ENCODE measurements around the gene CD180. TPM values are rescaled to one million over a fixed set of nuclear protein-coding genes. Genes with fewer than 3 reads are reported as not detected.

CD180 gene
- 1 to 10 TPM in 2 of 4 donors, under 1 TPM in 2; 0.18 to 5.0 (median 1.0) TPM for total RNA-seq

DNA sequence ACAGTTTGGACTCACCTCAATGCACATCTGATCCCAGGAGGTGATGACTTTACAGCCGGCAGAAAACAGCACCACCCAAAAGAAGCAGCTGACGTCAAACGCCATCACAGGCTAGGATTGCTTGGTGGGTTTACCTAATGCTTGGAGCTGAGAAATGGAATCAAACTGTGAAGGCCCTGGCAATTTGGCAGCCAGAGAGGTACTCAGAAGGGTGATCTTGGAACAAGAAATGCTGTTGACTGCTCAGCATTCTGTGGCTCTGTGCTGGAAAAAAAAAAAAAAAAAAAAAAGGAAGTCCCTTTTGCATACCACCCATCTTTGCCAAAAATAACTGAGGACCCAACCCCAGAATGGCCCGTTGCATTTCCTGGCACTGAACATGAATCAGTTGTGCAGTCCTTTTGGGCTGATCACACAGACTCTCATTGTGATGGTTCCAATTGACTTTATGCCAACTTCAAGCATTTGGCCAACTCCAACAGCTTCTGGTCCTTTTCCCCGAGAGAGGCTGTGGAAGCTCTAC, at the start of gene CD180:
CD180 (minus strand) TSS at position 263 of the 523 bp plus-strand sequence; CDS start at position 105, 158 bp downstream.
- TF ChIP-seq POLR2A (IDR thresholded peaks at IDR 0.05) = no peak
- TF ChIP-seq, protein P1, sequence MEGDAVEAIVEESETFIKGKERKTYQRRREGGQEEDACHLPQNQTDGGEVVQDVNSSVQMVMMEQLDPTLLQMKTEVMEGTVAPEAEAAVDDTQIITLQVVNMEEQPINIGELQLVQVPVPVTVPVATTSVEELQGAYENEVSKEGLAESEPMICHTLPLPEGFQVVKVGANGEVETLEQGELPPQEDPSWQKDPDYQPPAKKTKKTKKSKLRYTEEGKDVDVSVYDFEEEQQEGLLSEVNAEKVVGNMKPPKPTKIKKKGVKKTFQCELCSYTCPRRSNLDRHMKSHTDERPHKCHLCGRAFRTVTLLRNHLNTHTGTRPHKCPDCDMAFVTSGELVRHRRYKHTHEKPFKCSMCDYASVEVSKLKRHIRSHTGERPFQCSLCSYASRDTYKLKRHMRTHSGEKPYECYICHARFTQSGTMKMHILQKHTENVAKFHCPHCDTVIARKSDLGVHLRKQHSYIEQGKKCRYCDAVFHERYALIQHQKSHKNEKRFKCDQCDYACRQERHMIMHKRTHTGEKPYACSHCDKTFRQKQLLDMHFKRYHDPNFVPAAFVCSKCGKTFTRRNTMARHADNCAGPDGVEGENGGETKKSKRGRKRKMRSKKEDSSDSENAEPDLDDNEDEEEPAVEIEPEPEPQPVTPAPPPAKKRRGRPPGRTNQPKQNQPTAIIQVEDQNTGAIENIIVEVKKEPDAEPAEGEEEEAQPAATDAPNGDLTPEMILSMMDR (IDR thresholded peaks at IDR 0.05) = no peak
- Histone ChIP-seq H3K27me3 (no peaks in the 10 kb centered on the region), H3K27ac (peak within 1 kb of the TSS; percentile 12 to 76 (median 48)), H3K9me3 (no peaks in the 10 kb centered on the region), H3K4me1 (peaks cover 0 to 7% (median 3%) of the 10 kb centered on the region in 4 donors), H3K4me3 (peak within 1 kb of the TSS in 2 of 4 donors; percentile 27 to 43), H3K36me3 (no peaks in the 10 kb centered on the region)
- peak in 2 of 3 donors; percentile 72 to 73 for DNase-seq

DNA sequence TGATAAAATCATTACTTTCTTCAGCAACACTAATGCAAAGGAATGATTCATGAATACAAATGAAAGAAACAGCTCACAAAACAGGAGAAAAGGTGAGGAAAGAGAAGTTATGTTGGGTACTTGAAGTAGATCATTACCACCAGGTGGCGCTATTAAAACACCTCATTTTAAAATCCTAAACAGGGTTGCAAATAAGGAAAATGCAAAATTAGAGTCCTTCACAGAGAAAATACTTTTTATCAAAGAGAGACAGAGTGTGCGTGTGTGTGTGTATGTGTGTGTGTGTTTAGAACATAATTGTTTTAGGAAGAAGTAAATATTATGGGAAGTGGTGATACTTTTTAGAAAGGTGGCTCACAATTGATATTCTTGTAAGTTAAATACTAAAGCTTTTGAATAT, 49.5 kb upstream of the CD180 start:
- Histone ChIP-seq H3K9me3 (no peaks in the 10 kb centered on the region), H3K36me3 (no peaks in the 10 kb centered on the region), H3K4me1 (peaks cover 0 to 9% (median 0%) of the 10 kb centered on the region in 4 donors), H3K27ac (peak overlapping the region in 1 of 4 donors; percentile 33), H3K4me3 (no peak overlapping the region), H3K27me3 (no peaks in the 10 kb centered on the region)
- DNase-seq = no peak
- TF ChIP-seq, protein P1 (IDR thresholded peaks at IDR 0.05) = peak; percentile 71 to 89 (median 82)
- no peak for TF ChIP-seq POLR2A (IDR thresholded peaks at IDR 0.05)

DNA sequence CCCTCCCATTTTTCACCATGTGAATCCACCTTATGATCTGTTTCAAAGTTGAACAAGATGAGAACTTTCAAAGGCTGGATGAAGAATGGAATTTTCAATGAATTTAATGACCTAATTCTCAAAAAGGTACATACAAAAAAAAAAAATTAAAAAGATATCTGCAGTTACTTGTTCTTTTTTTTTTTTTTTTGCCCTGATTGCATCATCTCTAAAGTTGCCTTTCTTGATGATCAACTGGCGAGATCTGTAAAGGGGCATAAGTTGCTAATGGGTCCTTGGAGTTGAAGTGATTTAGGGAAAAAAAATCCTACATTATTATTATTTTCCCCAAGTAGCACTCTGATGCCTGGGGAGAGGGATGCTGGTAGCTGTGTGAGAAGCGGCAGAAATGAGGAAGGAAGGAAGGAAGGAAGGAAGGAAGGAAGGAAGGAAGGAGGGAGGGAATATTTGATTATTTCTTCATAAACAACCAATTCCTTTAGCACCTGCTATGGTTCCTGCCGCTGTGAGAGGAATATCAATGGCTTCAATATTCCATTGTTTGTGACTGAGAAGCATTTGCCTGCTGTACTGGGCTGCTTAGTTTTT, 48.8 kb upstream of the CD180 start:
- peaks cover 0 to 9% (median 0%) of the 10 kb centered on the region in 4 donors for H3K4me1 ChIP-seq
- TF ChIP-seq POLR2A (IDR thresholded peaks at IDR 0.05) = no peak
- TF ChIP-seq, protein P1 (IDR thresholded peaks at IDR 0.05) = no peak

DNA sequence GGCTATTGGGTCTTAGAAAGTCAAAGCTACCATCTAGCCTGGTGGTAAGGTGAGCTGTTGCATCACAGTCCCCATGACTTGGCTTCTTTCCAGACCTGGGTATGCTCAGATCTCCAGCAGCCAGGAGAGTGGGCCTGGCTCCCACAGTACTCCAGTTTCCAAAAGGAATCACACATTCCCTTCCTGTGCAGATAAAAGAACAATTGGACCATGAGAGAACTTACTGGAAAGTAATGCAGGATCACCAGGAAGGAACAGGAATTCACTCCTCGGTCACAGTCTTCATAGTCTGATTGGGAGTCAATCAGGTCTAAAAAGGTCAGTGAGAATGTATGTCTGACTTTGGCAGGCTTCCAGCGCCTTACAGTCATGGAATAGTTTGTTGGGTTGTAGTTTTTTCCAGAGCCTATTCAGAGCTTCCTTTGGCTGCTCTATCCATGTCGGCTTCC, 47.8 kb upstream of the CD180 start:
- Histone ChIP-seq H3K4me1 (peaks cover 0 to 9% (median 0%) of the 10 kb centered on the region in 4 donors), H3K4me3 (no peak overlapping the region), H3K36me3 (no peaks in the 10 kb centered on the region), H3K9me3 (no peaks in the 10 kb centered on the region), H3K27me3 (no peaks in the 10 kb centered on the region), H3K27ac (no peak overlapping the region)
- TF ChIP-seq POLR2A (IDR thresholded peaks at IDR 0.05) = no peak
- TF ChIP-seq, protein P1 (IDR thresholded peaks at IDR 0.05) = no peak
- no peak for DNase-seq

More for the DNA sequence above, 48.8 kb upstream of the CD180 start:
- no peak for DNase-seq
- Histone ChIP-seq H3K27me3 (no peaks in the 10 kb centered on the region), H3K27ac (peak overlapping the region in 1 of 4 donors; percentile 33), H3K36me3 (no peaks in the 10 kb centered on the region), H3K4me3 (no peak overlapping the region), H3K9me3 (no peaks in the 10 kb centered on the region)

DNA sequence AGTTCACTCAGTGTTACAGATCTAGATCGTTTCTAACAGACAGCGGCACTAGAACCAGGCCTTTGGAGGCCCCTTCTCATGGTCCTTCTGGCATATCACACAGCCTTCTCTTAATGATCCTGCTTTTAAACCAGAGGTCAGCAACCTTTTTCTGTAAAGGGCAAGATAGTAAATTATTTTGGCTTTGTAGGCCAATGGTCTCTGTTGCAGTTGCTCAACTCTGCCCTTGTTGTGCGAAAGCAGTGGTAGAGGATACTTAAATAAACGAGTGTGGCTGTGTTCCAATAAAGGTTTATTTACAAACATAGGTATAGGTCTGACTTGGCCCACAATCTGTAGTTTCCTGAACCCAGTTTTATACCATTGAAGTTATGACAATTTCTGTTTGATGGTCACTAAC, 47.3 kb upstream of the CD180 start:
- Histone ChIP-seq H3K36me3 (no peaks in the 10 kb centered on the region), H3K4me3 (no peak overlapping the region), H3K9me3 (no peaks in the 10 kb centered on the region), H3K27ac (no peak overlapping the region), H3K4me1 (peaks cover 0 to 9% (median 0%) of the 10 kb centered on the region in 4 donors), H3K27me3 (no peaks in the 10 kb centered on the region)
- TF ChIP-seq, protein P1 (IDR thresholded peaks at IDR 0.05) = no peak
- TF ChIP-seq POLR2A (IDR thresholded peaks at IDR 0.05) = no peak
- no peak for DNase-seq
